NCI-H1105 (cell line): ENCODE data around the gene NETO2.
"Not testable (repeated sequence)": the region's sequence is repeated elsewhere in the genome, so short reads cannot be mapped to it uniquely, and the experiment has no call there.

Experiments
- DNase-seq: peaks from one replicate; lab custom pipeline; 2025; lab: John Stamatoyannopoulos, UW

Gene NETO2

DNA sequence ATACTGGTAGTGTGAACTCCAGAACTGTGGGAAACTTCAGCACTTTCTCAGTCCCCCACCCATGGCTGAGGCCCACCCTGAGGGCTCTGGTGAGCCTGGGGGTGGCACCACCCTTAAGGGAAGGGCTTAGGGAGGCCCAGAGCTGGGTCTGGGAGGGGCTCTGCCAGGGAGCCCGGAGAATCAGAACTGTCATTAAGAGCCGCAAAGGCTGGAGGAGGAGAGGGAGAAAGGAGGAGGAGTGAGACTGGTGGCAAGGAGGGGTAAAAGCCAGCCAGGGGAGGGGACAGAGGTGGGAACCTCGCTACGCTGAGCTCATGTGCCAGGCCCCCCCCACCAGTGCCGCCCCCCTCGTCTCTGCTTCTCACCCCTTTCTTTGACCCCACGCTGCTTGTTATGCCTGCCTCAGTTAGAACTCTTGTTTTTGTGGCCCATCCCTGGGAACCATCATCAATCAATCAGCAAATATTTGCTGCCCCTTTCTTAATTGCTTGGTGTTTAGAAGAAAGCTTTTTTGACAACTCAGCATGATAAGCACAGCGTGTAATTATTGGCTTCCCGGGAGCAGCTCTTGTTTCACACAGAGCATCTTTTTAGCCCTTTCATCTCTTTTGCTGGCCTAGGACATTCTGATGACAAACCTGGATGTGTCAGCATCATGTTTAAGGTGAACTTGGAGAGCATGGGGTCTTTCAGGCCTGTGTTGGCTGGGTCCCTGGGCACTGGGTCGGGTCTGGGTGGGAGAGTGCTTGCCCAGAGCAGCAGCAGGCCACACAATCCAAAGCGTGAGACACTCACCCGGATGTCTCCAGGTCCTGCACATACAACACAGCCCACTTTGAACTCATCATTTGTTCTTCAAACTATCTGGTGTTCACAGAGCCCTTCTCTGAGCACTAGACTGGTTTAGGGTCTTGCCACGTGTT is 77.7 kb downstream of the NETO2 start:
- DNase-seq, result no peak

DNA sequence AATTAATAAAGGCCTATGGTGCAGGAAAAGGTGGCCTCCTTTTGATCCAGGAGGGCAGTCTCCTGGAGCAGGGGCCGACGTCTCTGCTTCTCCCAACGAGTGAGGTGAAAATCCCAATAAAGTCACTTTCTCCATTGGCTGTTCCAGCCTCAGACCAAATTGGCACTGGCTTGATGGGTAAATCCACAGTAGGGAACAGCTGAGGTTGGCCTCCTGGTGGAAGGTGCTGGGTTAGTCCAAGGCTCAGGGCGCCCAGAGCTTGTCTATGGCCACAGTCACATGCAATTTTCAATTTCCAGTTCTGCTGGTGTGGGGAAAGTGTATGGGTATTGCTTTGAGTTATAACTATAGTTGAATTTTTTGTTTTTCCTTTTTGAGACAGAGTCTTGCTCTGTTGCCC is 79.0 kb downstream of the NETO2 start:
- DNase-seq, result no peak

DNA sequence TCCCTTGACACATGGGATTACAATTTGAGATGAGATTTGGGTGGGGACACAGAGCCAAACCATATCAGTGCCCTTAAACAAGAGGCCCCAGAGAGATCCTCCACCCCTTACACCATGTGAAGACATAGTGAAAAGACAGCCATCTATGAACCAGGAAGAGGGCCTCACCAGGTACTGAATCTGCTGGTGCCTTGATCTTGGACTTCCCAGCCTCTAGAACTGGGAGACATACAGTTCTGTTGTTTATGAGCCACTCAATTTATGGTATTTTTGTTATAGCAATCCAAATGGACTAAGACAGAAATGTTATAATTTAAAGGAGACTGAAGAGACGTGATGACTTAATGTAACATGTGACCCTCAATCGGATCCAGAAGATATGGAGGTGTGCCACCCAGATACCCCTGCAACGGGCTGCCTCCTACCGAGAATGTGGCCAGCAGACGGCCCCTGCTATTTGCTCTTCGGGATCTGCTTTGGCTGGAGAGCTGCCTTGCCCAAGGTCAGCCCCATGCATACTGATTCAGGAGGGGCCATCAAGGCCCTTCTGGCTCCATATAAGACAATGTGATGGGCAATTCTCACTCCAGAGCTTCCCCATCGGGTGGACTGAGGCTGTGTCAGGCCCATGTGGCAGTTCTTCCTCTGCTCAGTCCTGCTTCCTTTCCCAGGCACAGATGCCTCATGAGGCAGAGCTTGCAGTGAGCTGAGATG is 80.6 kb downstream of the NETO2 start:
- DNase-seq, result no peak

DNA sequence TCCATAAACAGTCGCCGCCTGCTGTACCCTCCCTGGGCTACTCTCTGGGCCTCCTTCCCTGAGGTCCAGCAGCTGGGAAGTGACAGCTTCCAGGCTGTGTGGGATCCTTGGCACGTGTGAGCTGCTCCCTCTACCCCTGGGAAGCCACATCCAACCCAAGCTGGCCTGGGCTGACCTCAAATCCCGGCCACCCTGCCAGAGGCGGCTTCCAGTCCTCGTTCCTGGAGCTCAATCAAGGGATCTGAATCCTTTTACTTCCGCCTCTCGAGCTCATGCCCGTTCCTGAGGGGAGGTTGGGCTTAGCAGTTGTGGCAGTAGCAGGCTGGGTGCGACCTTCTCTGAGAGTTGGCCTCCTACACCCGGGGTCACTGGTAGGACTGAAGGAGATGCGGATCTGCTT is 82.5 kb downstream of the NETO2 start:
- DNase-seq, result no peak

DNA sequence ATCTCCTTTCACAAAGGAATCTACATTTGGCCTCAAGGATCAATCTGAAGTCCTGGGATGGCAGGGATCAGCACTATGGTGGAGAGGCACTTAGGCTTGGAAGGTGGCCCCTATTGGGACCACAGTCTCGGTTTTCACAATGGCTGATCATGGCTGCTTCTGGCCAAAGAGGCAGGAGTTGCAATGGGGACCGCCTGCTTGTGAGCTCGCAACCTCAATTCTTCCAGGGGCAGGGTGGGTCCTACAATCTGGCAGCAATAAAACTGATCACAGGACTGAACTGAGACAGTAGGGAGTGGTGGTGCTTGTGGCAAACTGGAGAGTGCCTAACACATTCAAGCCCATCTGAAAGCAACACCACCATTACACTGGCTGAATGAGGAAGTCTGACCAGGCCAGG is 83.1 kb downstream of the NETO2 start:
- DNase-seq, result no peak

DNA sequence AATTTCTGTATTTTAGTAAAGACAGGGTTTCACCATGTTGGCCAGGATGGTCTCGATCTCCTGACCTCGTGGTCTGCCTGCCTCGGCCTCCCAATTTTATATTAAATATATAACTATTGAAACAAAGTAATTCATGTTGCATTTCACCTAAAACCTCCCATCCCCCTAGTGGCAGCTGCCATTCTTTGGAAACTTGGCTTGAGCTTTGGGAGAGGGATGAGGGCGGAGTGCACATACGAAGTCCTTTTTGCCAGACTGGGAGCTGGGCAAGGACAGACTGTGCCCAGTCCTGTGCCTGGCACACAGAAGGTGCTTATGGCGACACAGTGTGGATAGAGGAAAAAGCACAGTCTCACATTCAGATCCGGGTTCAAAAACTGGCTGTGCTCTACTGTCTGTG is 83.8 kb downstream of the NETO2 start:
- DNase-seq, result no peak

DNA sequence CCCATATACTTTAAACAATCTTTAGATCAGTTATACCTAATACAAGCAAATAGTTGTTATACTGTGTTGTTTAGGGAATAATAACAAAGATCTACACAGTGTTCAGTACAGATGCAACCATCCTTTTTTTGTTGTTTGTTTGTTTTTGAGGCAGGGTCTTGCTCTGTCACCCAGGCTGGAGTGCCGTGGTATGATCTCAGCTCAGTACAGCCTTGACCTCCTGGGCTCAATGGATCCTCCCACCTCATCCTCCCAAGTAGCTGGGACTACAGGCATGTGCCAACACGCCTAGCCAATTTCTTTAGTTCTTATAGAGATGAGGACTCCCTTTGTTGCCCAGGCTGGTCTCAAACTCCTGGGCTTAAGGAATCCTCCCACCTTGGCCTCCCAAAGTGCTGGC is 84.6 kb downstream of the NETO2 start:
- DNase-seq, result not testable (repeated sequence)

DNA sequence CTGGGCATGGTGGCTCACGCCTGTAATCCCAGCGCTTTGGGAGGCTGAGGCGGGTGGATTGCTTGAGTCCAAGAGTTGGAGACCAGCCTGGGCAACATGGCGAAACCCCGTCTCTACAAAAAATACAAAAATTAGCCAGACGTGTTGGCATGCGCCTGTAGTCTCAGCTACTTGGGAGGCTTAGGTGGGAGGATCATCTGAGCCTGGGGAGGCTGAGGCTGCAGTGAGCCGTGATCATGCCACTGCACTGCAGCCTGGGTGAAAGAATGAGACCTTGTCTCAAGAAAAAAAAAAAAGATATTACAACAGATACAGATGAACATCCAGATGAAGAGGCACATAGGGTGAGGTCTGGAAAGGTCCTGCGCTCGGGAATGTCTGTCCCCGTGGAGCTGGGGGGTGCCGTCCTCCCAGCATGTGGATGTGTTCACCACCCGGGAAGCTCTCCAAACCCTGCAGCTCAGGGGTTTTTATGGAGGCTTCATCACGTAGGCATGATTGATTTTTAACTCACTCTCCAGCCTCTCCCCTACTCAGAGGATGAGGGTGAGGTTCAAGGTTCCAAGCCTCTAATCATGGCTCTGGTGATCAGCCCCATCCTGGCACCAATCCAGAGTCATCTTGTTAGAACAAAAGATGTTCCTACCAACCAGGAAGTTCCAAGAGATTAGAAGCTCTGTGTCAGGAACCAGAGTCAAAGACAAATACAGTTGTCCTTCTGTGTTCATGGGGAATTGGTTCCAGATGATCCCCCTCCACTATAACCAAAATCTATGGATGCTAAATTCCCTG is 85.3 kb downstream of the NETO2 start:
- peak; percentile 15 for DNase-seq

DNA sequence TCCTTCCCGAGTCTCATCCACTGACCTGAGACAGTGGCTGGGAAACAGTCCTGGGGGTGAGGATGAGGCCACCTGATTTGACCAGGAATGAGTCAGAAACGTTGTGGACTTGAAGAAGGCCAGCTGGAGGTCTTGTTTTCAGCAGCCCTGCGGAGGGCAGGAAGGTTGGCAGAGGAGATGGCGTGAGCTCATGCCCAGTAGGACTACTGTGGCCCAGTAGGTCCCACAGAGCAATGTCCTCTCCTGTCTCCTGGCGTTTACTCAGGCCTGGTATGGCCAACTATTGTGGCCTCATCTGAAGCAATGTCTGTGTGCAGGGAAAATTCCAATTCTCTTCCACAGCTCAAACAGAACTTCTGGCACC is 86.1 kb downstream of the NETO2 start:
- no peak for DNase-seq

DNA sequence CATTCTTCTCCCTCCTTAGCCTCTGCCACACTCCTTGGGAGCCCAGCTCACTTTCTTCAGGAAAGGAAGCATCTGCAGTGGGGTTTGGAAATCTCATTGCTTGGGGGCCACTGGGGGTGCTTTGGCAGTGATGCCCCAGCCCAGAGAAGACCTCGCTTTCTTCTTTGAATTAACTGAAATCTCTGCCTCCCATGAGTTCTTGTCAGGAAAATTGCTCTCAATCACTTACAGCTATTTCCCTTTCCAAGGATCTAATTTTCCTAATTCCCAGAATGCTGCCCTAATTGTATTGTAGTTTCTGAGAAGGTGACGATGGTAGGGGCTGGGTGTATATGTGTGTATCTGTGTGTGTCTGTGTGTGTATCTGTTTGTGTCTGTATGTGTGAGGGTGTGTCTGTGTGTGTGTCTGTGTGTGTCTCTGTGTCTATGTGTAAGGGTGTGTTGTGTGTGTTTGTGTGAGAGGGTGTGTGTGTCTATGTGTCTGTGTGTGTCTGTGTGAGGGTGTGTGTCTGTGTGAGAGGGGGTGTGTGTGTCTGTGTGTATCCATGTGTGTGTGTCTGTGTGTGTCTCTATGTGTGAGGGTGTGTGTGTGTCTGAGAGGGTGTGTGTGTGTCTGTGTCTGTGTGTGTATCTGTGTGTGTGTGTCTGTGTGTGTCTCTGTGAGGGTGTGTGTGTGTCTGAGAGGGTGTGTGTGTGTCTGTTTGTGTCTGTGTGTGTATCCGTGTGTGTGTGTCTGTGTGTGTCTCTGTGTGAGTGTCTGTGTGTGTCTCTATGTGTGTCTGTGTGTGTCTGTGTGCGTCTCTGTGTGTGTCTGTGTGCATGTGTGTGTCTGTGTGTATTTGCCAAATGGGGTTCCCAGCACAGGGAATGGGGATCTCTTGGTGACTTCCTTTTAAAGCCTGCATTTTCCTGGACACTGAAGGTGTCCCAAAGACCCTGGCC is 86.8 kb downstream of the NETO2 start:
- no peak for DNase-seq

DNA sequence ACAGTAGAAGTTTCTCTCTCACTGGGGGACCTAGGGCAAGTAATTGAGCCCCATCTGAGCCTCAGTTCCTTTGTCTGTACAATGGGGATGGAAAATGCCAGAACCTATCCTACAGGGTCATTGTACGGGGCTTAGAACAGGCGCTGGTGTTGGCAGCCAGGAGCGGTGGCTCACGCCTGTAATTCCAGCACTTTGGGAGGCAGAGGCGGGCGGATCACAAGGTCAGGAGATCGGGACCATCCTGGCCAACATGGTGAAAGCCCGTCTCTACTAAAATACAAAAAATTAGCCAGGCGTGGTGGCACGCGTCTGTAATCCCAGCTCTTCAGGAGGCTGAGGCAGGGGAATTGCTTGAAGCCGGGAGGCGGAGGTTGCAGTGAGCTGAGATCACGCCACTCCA is 87.7 kb downstream of the NETO2 start:
- not testable (repeated sequence) for DNase-seq

DNA sequence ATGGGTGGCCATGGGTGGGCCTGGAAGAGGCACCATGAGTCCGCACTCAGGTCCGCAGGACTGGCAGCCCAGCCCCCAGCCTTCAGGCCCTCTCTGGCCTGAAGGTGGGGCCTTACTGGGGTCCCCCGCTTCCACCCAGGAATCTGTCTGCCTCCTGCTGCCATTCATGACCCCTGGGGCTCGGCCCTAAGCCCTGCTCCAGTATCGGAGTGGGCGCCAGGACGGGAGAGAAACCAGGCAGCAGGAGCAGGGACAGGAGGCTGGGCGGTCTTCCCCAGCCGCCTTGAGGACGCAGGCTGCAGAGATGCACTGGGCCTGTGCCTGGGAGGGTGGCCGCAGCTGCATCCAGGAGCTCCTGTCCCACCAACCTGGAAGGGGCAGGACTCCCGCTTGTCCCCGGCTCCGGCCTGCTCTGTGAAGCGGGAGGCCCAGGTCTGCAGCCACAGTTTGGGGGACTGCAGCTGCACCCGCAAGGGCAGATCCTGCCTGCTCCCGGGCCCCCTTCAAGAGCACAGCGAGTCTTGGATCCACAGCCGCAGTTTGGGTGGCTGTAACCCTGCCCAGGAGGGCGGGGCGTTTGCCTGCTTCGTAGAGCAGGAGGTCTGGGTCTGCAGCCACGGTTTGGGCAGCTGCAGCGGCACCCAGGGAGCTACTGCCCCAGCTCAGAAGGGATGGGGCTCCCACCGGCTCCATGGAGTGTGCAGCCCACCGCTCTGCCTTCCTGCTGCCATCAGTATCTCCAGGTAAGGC is 88.4 kb downstream of the NETO2 start:
- no peak for DNase-seq

DNA sequence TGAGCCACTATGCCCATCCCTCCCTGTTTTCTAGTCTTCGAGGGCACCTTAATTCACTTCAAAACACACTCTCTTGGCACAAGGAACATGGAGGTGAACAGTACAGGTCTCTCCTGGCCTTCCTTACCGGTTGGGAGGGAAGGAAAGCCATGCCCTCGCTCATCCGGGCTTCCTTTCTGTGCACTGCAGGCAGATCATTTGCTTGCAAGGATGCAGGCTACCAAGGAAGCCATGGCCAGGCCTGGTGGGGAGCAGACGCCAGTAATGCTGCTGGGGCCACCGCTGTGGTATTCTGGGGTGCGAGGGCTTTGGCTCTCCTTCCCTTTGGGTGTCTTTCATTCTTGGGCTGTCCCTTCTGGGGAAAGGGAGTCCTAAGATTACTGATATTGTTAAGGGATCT is 89.4 kb downstream of the NETO2 start:
- no peak for DNase-seq

DNA sequence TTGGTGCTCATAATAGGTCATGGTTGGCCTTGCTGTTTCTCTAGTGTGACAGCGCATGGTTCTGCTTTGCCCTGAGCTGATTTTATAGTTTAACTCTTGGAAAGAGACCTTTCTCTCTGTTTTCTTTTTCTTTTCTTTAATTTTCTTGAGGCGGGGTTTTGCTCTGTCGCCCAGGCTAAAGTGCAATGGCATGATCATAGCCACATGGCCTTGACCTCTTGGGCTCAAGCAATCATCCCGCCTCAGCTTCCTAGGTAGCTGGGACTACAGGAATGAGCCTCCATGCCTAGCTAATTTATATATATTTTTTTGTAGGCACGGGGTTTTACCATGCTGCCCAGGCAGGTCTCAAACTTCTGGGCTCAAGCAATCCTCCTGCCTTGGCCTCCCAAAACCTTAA is 89.8 kb downstream of the NETO2 start:
- DNase-seq, result no peak

DNA sequence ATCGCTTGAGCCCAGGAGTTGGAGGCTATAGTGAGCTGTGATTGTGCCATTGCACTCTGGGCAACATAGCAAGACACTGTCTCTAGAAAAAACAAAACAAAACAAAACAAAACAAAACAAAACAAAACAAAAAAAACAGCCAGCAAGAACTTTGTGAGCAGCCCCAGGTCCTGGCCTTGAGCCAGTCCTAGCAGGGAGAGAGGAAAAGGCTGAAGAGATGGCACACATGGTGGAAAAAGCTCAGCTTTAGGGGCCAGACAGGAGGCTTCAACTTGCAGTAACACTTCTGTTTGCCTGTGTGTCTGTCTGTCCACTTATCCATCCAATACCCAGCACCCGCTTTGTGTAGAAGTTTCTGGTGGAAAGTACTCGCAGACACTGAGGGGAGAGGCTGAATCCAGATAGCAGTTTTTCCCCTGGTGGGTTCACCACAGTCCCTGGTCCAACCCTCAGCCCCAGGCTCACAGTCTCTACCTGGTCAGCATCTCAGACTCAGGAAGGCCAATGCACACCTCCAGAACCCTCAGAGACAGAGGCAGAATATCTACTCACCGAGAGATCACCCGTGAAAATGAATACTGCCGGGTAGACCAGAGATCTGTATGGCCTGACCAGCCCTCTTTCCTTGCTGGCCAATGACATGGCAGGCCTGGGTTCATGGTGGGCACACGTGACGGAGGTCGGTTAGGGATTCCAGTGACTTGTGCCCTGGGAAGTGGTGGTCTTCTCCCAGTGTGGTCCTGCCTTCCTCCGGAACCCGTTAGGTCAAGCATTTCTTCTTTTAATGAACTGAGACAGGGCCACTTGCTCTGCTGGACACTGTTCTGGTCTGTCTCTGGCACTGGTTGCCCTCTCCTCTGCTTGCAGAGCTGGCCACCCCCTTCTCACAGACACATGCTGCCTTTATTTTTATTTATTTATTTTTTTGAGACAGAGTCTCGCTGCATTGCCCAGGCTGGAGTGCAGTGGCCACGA is 90.8 kb downstream of the NETO2 start:
- DNase-seq, result no peak

DNA sequence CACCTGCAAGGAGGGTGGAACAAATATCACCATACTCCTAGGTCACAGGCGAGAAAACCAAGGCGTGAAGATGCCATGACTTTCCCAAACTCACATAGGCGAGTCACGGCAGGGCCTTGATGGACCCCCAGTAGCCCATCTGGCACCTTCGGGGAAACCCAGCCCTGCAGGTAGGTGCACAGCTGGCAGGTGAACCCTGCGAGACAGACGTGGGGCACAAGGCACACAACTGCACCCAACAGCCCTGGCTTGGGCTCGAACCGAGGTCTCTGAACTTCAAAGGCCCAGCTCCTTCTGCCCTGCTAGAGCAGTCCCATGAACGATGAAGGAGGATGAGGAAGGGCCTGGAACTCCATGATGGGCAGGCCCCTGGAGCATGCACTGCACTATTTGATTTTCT is 92.7 kb downstream of the NETO2 start:
- no peak for DNase-seq

DNA sequence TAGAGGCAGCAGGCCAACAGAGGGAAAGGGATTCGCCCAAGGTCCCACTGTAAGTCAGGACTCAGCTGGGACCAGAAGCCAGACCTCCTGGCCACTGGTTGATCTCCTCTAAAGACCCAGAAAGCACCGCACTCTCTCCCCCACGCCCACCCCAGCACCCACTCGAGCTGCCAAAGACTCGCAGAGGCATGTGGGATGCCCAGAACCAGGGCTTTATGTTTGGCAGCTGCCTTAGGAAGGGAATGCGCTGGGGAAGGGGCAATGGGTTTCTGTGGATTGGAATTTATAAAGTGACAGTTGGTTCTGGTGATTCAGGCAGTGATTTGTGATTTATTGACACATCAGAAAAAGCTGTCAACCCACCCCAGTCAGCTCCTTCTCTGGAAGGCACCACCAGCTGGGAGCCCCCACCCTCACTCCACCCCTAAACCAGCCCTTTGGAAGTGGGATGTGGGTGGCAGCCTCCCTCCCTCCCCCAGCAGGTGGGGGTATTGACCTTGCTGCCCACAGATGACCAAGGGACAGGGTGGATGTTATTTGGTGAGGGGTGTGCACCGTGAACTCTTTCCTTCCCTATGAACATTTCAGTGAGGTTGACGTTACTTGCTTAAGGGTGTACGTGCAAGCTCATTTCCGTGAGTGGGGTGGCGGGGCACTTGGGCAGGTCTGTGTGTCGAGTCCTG is 93.7 kb downstream of the NETO2 start:
- no peak for DNase-seq

DNA sequence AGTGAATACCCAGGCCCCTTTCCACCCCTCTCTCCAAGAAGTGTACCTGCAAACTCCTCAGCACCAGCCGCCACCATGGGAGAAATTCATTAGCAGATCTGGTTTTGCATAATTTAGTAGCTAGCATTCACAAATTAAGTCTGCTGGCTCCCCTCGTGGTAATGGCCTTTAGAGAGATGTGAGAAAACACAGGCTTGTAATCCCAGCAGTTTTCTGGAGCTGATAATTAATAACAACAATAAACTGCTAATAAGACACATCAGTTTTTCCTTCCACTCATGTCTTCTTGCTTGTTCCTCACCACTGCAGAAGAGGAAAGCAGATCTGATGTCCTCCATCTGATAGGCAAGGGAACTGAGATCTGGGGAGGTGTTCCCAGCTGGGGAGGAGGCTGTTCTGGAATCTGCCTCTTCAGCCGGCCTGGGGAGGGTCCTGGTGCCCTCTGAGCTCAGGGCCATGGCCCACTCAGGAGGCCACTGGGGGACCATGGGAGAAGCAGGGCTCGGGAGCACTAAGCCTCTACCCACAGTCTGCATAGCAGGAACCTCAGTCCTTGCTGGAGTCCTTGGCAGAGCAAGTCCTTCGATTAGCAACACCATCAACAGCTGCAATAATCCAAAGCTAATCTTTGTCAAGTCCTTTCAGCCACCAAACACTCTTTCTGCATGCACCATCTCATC is 96.1 kb downstream of the NETO2 start:
- DNase-seq, result no peak
